ENCODE measurements around the gene PTPN3.

- TF ChIP-seq CTCF (conservative IDR thresholded peaks at IDR 0.05; ENCODE audit: low read length) (no peak), EZH2phosphoT487 (IDR thresholded peaks at IDR 0.05; ENCODE audit: borderline replicate concordance, low read depth, low read length) (no peak)
These were observed 48.9 kb downstream of the PTPN3 start for GRCh38 chr9:109449036-109449798.
